ENCODE results near the gene PRDM2.

Gene PRDM2

DNA sequence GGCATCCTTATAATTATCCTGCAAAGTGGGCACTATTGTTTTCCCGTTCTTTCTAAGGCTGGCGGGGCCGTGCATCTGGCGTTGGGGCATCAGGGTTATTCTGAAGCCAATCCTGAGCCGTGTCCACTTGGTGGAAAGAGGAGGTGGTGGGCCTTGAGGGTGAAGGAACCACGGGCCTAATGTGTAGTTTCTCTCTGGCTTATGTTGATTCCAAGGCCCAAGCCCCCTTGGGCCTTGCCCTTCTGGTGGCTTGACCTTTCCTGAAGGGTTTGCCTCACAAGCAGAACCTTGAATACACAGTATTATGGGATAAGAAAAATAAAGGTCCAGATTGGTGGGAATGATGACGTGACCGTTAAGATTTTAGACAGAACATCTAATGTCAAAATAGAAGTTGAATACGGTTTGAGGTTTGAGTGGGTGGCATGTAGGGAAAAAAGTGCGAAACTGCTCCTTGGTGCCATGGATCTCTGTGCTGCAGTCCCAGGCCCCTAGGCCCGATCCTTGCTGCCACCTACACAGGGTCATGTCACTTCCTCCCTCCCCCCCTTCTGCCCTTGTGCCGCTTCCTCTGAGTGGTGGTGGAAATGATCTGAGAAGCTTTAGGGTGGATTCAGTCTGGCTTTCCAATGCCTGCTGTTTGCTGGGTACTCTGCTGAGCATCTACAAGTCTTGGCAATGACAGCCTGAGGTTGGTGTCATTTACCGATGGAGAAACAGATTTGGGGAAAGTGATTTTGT is 90.5 kb downstream of the PRDM2 start:
- Mint-ChIP-seq H3K9me3 (no peaks in the 10 kb centered on the region), H3K4me3 (no peak overlapping the region), H3K36me3 (ENCODE audit: low read depth) (peaks cover 95% of the 10 kb centered on the region), H3K4me1 (ENCODE audit: low read depth) (peaks cover 68% of the 10 kb centered on the region), H3K27ac (no peak overlapping the region), H3K27me3 (no peaks in the 10 kb centered on the region)
- intact Hi-C loops (cut with micrococcal nuclease): loop anchor here (5.0 kb wide), 1 partner anchor 38 kb away; no protein-coding TSS in a partner anchor

DNA sequence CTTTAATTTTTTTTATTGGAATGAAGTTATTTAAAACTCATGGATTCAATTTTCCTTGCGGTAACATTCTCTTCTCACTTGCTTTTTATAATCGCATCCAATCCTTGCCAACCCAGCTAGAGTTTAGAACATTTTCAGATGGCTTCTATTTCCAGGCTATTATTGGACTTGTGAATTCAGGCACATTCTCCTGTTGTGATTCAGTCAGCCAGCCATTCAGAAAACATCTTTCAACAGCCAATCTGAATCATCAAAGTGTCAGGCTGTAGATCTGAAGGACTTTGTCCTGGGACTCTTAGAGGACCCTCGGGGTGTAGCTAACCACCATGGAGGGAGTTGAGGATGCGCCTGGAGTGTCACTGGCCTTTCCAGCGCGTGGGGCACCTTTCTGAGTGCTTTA is 92.4 kb downstream of the PRDM2 start:
- H3K9me3 Mint-ChIP-seq: no peaks in the 10 kb centered on the region
- peaks cover 89% of the 10 kb centered on the region for H3K36me3 Mint-ChIP-seq (ENCODE audit: low read depth)
- no peak overlapping the region for H3K27ac Mint-ChIP-seq
- no peaks in the 10 kb centered on the region for H3K27me3 Mint-ChIP-seq
- intact Hi-C loops (cut with micrococcal nuclease): loop anchor here (5.0 kb wide), 1 partner anchor 40 kb away; no protein-coding TSS in a partner anchor
- H3K4me3 Mint-ChIP-seq: no peak overlapping the region
- H3K4me1 Mint-ChIP-seq (ENCODE audit: low read depth): peaks cover 54% of the 10 kb centered on the region

DNA sequence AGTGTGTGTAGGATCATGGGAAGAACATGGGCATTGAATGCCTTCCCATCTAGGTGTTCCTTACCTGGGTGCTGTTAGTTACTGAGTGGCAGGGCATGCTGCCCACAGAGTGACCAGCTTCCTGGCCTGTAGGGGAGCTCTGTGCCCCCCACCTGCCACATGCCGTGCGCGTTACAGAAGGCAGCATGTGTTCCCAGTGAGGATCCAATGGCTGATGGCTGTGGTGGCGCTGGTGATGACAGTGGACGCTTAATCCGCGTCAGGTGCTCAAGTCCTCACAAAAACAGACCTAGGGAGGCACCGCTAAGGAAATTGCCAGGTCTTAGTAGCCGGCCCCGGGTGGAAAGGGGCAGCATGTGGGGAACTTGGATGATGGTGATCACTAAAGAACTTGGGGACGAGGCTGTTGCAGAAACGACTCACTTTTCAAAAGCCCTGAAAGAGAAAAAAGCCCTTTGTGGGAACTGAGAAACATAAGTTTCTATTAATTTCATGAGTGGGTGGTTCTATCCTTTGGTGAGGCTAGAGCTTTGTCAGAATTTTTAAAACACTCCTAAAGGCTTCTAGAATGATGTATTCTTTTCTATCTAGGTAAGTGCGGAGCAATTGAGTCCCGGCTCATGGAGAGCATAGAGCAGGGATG is 93.2 kb downstream of the PRDM2 start:
- no peak overlapping the region for H3K4me3 Mint-ChIP-seq
- no peaks in the 10 kb centered on the region for H3K27me3 Mint-ChIP-seq
- H3K36me3 Mint-ChIP-seq (ENCODE audit: low read depth): peaks cover 89% of the 10 kb centered on the region
- peaks cover 53% of the 10 kb centered on the region for H3K4me1 Mint-ChIP-seq (ENCODE audit: low read depth)
- H3K27ac Mint-ChIP-seq: no peak overlapping the region
- no peaks in the 10 kb centered on the region for H3K9me3 Mint-ChIP-seq
- intact Hi-C loops (cut with micrococcal nuclease): loop anchor here (5.0 kb wide), 1 partner anchor 41 kb away; no protein-coding TSS in a partner anchor

DNA sequence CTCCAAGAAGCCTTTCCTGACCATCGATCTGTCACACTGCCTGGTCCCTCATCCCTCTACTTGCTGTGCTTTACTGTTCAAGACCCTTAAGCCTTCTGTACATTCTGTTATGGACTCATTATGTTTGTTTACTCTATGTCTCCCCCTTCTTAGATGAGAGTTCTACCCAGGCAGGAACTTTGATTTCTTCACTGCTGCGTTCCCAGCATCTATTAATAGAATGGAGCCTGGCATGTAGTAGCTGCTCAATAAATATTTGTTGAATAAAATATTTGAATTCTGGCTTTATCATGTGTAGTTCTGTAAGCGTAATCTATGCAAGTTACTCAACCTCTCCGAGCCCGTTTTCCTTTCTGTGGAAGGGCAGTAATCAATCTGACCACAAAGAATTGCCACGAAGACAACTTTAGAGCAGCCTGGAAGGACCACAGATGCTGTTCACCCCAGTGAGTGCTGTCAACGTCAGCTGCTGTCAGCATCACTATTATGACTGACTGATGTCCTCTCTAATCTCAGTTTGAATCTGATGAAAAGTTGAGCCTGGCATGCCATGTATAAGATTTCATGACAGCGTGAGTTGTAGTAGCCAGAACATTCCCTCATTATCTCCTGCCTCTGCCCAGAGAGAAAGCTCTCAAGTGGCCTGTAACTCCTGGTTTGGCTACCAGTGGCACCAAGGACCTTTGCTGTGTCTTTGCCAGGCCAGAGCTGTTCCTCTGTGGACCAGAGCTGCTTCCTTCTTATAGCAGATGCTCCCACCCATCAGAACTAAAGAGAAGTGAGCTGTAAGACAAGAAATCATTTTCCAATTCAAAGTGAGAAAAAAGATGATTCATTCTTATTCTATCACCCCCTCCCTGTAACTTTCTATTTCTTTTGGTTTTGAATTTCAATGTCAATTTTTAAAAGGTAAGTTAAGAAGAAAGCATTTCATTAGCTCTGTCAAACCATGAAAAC is 94.5 kb downstream of the PRDM2 start:
- Mint-ChIP-seq H3K27ac (no peak overlapping the region), H3K36me3 (ENCODE audit: low read depth) (peaks cover 89% of the 10 kb centered on the region), H3K9me3 (no peaks in the 10 kb centered on the region), H3K4me1 (ENCODE audit: low read depth) (peaks cover 53% of the 10 kb centered on the region), H3K4me3 (no peak overlapping the region), H3K27me3 (no peaks in the 10 kb centered on the region)
- intact Hi-C loops (cut with micrococcal nuclease): loop anchor here (5.0 kb wide), 1 partner anchor 42 kb away; no protein-coding TSS in a partner anchor

DNA sequence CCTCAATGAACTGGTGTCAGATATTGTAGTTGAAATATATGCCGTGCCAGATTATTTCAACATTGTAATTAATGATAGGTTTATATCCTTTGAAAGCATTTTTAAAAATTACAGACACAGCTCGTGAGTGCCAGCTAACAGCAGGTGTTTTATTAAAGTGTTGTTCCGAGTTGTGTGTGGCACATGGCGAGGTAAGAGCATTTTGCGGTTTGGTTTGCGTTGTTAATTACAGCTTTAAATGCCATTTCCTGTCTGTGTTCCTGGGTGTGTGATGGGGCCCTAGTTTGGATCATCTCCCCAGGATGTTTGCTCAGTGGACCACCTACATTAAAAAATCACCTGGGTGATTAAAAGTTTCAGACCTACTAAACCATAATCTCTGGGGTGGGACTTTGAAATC is 97.4 kb downstream of the PRDM2 start:
- peaks cover 49% of the 10 kb centered on the region for H3K4me1 Mint-ChIP-seq (ENCODE audit: low read depth)
- no peaks in the 10 kb centered on the region for H3K27me3 Mint-ChIP-seq
- H3K36me3 Mint-ChIP-seq (ENCODE audit: low read depth): peaks cover 87% of the 10 kb centered on the region
- no peaks in the 10 kb centered on the region for H3K9me3 Mint-ChIP-seq
- intact Hi-C loops (cut with micrococcal nuclease): no loop called here
- no peak overlapping the region for H3K4me3 Mint-ChIP-seq
- H3K27ac Mint-ChIP-seq: no peak overlapping the region

DNA sequence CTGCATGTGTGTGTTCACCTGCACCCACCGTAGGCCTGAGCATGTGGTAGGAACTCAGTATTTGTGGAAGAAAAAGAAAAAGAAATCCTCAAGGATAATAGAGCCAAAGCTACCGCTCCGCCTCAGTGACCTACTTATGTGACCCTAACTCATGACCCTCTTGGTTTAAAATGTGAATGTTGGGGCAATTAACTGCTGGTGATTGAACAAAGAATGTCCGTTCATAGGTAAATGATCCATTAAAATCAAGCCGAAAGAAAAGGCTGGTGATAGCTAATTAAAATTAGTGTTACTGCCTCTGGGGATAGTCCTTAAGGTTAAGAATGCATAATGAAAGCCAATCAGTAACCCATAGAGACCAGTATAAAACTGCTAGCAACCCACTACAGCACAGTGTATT is 98.1 kb downstream of the PRDM2 start:
- peaks cover 41% of the 10 kb centered on the region for H3K4me1 Mint-ChIP-seq (ENCODE audit: low read depth)
- no peaks in the 10 kb centered on the region for H3K27me3 Mint-ChIP-seq
- no peaks in the 10 kb centered on the region for H3K9me3 Mint-ChIP-seq
- intact Hi-C loops (cut with micrococcal nuclease): no loop called here
- H3K27ac Mint-ChIP-seq: no peak overlapping the region
- H3K4me3 Mint-ChIP-seq: no peak overlapping the region
- peaks cover 87% of the 10 kb centered on the region for H3K36me3 Mint-ChIP-seq (ENCODE audit: low read depth)

DNA sequence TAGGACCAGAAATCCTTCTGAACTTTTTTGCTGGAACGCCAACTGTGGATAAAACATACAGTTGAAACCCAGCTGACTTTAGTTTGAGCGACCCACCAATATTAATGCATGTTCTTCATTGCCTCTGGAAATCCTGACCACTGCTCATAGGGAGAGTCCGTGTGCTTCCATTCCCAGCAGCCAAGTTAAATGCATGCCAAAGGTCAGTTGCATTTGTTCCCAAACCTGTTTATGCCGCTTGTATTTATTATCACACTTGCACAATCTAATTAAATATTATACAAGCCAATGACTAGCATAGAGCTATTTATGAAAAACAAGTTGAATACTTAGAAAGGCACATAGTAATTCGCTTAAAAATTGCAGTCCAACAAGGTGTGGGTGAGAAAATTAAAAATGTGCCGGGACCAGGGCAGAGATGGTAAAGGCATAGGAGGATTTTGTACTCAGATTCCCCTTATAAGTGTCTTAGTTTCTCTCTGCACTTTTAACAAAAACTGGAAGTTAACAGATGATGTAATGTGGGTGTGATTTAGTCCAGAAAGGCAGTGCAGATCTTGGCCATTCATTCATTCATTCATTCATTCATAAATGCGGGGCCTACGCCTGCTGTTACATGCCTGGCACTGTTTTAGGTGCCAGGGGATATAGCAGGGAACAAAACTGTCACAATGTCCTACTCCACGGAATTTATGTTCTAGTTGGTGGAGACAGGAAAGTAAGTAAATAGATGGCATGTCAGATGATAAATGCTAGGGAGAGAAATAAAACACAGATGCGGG is 99.7 kb downstream of the PRDM2 start:
- no peaks in the 10 kb centered on the region for H3K9me3 Mint-ChIP-seq
- no peaks in the 10 kb centered on the region for H3K27me3 Mint-ChIP-seq
- H3K27ac Mint-ChIP-seq: no peak overlapping the region
- no peak overlapping the region for H3K4me3 Mint-ChIP-seq
- intact Hi-C loops (cut with micrococcal nuclease): no loop called here
- H3K4me1 Mint-ChIP-seq (ENCODE audit: low read depth): peaks cover 26% of the 10 kb centered on the region
- peaks cover 86% of the 10 kb centered on the region for H3K36me3 Mint-ChIP-seq (ENCODE audit: low read depth)

DNA sequence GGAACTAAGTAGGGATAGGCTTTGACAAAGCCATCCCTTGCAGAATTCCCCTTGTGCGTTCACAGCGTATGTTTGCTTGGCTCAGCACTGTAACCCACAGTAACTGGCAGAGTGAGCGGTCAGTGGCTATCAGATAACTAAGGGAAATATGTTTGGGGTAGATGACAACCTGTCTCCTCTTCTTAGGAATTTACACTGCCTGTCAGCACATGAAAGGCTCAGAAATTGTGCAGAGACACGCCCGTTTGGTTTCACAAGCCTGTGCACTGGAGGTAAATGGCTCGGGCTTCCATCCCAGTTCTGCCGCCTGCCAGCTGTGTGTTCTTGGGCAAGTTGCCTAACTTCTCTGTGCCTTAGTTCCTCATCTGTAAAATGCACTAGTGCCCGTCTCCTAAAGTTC is 101.2 kb downstream of the PRDM2 start:
- H3K27me3 Mint-ChIP-seq: no peaks in the 10 kb centered on the region
- H3K36me3 Mint-ChIP-seq (ENCODE audit: low read depth): peaks cover 83% of the 10 kb centered on the region
- no peaks in the 10 kb centered on the region for H3K9me3 Mint-ChIP-seq
- no peak overlapping the region for H3K4me3 Mint-ChIP-seq
- no peak overlapping the region for H3K27ac Mint-ChIP-seq
- intact Hi-C loops (cut with micrococcal nuclease): no loop called here
- H3K4me1 Mint-ChIP-seq (ENCODE audit: low read depth): peaks cover 27% of the 10 kb centered on the region

DNA sequence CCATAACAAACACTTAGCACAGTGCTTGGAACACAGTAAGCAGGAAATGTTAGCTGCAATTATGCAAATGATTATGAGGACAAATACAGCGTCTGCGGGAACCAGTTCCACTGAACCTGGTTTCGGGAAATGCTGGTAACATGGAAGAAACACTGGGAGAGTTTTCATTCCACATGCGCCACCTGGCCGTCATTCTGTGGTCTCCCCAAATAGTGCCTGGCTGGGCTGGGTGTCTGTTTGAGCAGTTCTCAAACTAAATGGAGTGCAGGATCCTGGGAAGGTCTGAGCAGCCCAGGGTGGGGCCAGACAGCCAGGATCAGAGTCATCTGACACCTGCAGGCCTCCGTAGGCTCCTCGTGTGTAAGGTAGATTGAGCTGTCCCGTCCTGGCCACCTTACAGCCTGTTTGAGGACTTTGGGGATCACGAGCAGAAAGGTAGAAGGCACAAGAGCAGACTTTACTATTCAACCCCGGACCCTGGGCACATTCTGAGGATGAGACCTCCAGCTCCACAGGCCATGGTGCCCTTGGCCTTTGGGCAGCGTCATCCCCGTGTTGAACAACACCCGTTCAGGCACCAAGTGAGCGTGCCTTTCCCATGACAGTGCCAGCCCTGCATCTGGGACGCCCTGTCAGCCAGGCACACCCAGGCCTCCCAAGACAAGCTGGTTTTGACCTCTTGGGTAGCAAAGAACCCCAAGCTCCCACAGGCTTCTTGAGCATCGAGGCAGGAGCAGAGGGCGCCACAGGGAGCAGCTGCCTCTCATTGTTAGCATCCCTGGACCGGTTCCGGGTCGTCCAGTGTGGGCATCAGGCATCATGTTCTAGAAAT is 101.9 kb downstream of the PRDM2 start:
- H3K4me1 Mint-ChIP-seq (ENCODE audit: low read depth): peaks cover 33% of the 10 kb centered on the region
- peaks cover 87% of the 10 kb centered on the region for H3K36me3 Mint-ChIP-seq (ENCODE audit: low read depth)
- intact Hi-C loops (cut with micrococcal nuclease): no loop called here
- no peaks in the 10 kb centered on the region for H3K9me3 Mint-ChIP-seq
- no peak overlapping the region for H3K27ac Mint-ChIP-seq
- no peak overlapping the region for H3K4me3 Mint-ChIP-seq
- no peaks in the 10 kb centered on the region for H3K27me3 Mint-ChIP-seq

DNA sequence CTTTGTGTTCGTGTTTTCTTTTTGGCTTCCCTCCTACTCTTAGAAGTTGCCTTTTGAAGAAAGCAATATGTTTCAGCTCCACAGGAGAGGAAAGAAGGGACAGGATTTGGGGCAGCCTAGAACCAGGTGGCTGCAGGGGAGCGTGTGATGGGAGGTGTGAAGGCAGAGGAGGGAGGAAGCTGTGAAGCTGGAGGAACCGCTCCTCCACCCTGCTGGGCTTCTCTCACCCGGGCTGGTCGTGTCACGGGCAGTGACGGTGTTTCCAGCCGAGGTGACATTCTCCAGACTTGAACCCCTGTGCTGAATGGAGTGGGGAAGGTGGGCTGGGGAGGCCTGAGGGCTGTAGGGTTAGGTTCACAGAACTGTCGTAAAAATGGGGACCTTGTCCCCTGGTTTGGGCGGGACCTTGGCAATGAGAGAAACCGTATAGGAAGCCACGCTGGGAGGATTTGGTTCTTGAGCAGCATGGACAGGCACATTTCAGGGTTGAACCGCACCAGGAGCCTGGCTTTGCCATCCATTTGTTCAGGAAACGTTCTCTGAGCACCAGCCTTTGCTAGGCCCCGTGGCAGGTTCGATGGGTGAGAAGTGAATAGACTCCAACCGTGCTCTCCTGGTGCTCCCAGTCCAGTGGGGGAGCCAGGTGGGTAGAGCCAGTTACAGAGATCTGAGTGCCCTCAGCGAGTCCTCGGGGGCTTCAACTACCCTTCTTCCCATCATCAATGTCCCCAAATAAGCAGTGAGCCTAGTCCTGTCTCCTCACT is 103.0 kb downstream of the PRDM2 start:
- Mint-ChIP-seq H3K36me3 (ENCODE audit: low read depth) (peaks cover 90% of the 10 kb centered on the region), H3K27ac (no peak overlapping the region)

DNA sequence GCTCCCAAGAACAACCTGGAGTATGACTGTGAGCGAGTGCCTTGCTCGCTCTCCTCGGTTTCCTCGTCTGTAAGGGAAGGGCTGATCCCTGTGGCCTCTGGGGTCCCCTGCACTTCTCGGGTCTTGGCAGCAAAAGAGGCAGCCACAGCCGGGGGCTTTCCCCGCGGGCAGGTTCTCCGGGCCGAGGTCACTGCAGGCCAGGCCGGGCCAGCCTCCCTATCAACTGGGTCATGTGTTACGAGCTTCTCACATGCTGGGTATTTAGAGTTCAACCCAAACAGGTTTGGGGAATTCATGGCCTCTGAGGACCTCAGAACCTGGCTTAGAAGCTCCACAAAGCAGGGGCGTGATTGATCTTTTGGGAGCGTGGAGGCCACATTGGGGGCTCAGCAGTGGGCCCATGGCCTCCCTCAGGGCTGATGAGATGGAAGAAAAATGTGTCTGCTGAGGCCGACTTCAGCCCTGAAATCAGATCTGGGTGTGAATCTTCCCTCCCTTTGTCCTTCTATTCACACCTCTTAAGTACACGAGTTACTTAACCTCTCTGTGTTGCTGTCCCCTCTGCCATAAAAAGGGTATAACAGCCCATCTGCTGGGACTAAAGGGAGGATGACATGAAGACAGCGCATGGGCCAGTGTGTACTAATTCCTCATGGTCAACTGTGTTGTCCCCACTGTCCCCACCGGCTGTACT is 103.7 kb downstream of the PRDM2 start:
- Mint-ChIP-seq H3K36me3 (ENCODE audit: low read depth) (peaks cover 90% of the 10 kb centered on the region), H3K9me3 (no peaks in the 10 kb centered on the region), H3K4me1 (ENCODE audit: low read depth) (peaks cover 45% of the 10 kb centered on the region), H3K27me3 (no peaks in the 10 kb centered on the region), H3K4me3 (no peak overlapping the region), H3K27ac (no peak overlapping the region)
- intact Hi-C loops (cut with micrococcal nuclease): no loop called here

More for the DNA sequence above, 103.0 kb downstream of the PRDM2 start:
- peaks cover 38% of the 10 kb centered on the region for H3K4me1 Mint-ChIP-seq (ENCODE audit: low read depth)
- intact Hi-C loops (cut with micrococcal nuclease): no loop called here
- H3K4me3 Mint-ChIP-seq: no peak overlapping the region
- no peaks in the 10 kb centered on the region for H3K27me3 Mint-ChIP-seq
- H3K9me3 Mint-ChIP-seq: no peaks in the 10 kb centered on the region

DNA sequence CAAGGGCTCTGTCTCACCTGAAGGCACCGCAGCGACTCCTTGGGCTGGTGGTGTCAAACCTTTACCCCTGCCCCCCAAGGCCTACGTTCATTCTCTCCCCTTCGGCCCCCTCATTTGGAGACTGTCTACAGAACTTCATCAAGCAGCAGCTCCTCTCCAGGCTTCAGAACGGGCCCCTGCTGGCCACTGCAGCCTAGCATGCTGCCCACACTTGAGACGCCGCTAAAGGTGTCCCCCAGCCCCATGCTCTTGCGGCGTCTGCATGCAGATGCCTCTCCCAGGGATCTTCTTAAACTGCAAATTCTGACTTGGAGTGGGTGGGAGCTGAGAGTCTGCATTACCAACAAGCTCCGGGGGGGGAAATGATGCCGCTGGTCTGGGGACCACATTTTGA is 104.2 kb downstream of the PRDM2 start:
- intact Hi-C loops (cut with micrococcal nuclease): no loop called here
- Mint-ChIP-seq H3K4me1 (ENCODE audit: low read depth) (peaks cover 45% of the 10 kb centered on the region), H3K27ac (no peak overlapping the region), H3K36me3 (ENCODE audit: low read depth) (peaks cover 90% of the 10 kb centered on the region), H3K4me3 (no peak overlapping the region), H3K9me3 (no peaks in the 10 kb centered on the region), H3K27me3 (no peaks in the 10 kb centered on the region)
